ENCODE results near the gene TXNL4A. TPM values are rescaled to one million over a fixed set of nuclear protein-coding genes. Genes with fewer than 3 reads are reported as not detected.

Gene TXNL4A
- total and polyA plus RNA-seq, 12 donors = 26.5 to 148 (median 91.5) TPM

DNA sequence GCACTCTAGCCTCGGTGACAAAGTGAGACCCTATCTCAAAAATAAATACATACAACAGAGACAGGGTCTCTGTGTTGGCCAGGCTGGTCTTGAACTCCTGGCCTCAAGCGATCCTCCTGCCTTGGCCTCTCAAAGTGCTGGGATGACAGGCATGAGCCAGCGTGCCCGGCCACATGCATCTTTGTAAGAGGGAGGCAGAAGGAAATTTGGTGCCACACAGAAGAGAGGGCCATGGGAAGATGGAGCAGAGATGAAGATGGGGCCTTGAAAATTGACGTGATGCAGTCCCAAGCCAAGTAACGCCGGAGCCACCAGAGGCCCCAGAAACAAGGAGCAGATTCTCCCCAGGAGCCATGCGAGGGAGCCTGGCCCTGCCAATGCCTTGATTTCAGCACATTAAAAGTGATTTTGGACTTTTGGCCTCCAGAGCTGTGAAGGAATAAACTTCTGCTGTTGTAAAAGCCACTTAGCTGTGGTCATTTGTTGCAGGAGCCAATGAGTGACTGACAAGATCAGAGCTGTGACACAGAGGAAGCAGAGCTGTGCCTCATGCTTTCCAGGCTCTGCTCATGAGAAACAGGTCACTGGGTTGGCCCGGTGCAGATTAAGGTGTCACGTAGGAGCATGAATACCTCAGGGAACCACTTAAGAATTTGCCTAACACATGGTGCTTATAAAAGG, 34.3 kb downstream of the TXNL4A start:
- Histone ChIP-seq H3K9me3 (replicated peaks in 1 of 3) (no peaks in the 10 kb centered on the region), H3K4me3 (no peak overlapping the region), H3K27me3 (no peaks in the 10 kb centered on the region), H3K4me1 (replicated peaks in 1 of 2) (peaks cover 4 to 15% of the 10 kb centered on the region in 2 donors), H3K36me3 (replicated peaks in 1 of 2) (no peaks in the 10 kb centered on the region), H3K27ac (no peak overlapping the region)
- peak in 3 of 7 donors; percentile 12 to 45 (median 15) for DNase-seq
- intact Hi-C loops (cut with DNase I) = loop anchor here in 1 of 2 donors (10.0 kb wide), 1 partner anchor 269 kb away; no protein-coding TSS in a partner anchor
- WGBS, 4 donors = 73 to 87% (median 77%) methylated on average over 7 to 10 of the region's 10 CpGs
- no peak for TF ChIP-seq POLR2A (IDR thresholded peaks at IDR 0.05)
- TF ChIP-seq, protein P1, sequence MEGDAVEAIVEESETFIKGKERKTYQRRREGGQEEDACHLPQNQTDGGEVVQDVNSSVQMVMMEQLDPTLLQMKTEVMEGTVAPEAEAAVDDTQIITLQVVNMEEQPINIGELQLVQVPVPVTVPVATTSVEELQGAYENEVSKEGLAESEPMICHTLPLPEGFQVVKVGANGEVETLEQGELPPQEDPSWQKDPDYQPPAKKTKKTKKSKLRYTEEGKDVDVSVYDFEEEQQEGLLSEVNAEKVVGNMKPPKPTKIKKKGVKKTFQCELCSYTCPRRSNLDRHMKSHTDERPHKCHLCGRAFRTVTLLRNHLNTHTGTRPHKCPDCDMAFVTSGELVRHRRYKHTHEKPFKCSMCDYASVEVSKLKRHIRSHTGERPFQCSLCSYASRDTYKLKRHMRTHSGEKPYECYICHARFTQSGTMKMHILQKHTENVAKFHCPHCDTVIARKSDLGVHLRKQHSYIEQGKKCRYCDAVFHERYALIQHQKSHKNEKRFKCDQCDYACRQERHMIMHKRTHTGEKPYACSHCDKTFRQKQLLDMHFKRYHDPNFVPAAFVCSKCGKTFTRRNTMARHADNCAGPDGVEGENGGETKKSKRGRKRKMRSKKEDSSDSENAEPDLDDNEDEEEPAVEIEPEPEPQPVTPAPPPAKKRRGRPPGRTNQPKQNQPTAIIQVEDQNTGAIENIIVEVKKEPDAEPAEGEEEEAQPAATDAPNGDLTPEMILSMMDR (IDR thresholded peaks at IDR 0.05) = no peak

DNA sequence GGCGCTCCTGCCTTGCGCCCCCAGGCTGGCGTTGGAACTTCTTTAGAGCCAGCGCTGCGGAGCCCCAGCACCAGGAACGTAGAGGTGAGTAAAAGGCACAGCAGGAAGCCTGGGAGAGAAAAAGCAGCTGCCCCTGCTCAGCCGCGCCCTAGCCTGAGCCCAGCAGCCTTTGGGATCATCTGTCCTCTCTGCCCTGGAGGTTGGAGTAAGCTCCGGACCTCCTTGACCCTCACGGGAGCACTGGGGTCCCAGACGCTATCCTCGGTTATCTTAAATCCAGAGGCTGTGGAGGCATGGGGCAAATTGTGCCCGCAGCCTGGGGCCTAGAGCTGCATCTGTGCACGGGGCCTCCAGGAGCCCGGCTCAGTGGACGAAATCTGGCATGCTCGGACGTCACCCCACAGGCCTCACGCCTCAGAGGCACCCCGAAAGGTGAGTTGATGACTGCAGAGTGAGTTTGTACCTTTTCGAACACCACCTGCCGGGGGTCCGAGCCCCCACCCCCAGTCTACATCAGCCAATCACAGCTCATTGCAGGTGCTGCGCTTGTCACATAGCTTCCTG, 35.3 kb downstream of the TXNL4A start:
- Histone ChIP-seq H3K36me3 (replicated peaks in 1 of 2) (no peaks in the 10 kb centered on the region), H3K4me3 (no peak overlapping the region), H3K9me3 (replicated peaks in 1 of 3) (no peaks in the 10 kb centered on the region), H3K4me1 (replicated peaks in 1 of 2) (peaks cover 6 to 23% of the 10 kb centered on the region in 2 donors), H3K27me3 (no peaks in the 10 kb centered on the region), H3K27ac (no peak overlapping the region)
- DNase-seq = peak in 4 of 7 donors; percentile 10 to 51 (median 16)
- WGBS, 4 donors = 89 to 91% (median 91%) methylated on average over 5 to 24 of the region's 24 CpGs
- no peak for TF ChIP-seq POLR2A (IDR thresholded peaks at IDR 0.05)
- TF ChIP-seq, protein P1 (IDR thresholded peaks at IDR 0.05) = no peak
- intact Hi-C loops (cut with DNase I) = loop anchor here in 1 of 2 donors (10.0 kb wide), 1 partner anchor 268 kb away; no protein-coding TSS in a partner anchor

DNA sequence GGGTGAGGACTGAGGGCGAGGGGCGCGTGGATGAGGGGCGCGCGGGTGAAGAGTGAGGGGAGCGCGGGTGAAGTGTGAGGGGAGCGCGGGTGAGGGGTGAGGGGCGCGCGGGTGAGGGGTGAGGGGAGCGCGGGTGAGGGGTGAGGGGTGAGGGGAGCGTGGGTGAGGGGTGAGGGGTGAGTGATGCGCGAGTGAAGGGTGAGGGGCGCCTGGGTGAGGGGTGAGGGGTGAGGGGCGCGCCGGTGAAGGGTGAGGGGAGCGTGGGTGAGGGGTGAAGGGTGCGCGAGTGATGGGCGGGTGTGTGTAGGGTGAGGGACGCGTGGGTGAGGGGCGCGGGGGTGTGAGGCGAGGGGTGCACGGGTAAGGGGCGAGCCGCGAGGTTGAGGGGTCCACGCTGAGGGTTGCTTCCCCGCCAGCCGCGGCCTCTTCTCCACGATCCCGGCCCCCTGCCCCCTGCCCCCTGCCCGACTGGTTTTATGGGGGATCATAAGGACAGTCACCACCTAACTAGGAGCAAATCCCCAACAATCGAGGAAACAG, 35.8 kb downstream of the TXNL4A start:
- TF ChIP-seq POLR2A (IDR thresholded peaks at IDR 0.05) = no peak
- TF ChIP-seq, protein P1 (IDR thresholded peaks at IDR 0.05) = no peak
- intact Hi-C loops (cut with DNase I) = loop anchor here in 1 of 2 donors (10.0 kb wide), 1 partner anchor 268 kb away; no protein-coding TSS in a partner anchor

More for the DNA sequence above, 35.8 kb downstream of the TXNL4A start:
- Histone ChIP-seq H3K9me3 (replicated peaks in 1 of 3) (no peaks in the 10 kb centered on the region), H3K4me1 (replicated peaks in 1 of 2) (peaks cover 6 to 23% of the 10 kb centered on the region in 2 donors), H3K36me3 (replicated peaks in 1 of 2) (no peaks in the 10 kb centered on the region), H3K27ac (no peak overlapping the region), H3K27me3 (no peaks in the 10 kb centered on the region), H3K4me3 (peak overlapping the region in 3 of 4 donors; percentile 25 to 93 (median 29))
- 29 to 42% (median 35%) methylated on average over 15 to 43 of the region's 43 CpGs for WGBS, 4 donors
- peak in 4 of 7 donors; percentile 9 to 35 (median 10) for DNase-seq
